IPS-11a (cell line): ENCODE results near the gene TRIP12.
"Not testable (repeated sequence)": the region's sequence is repeated elsewhere in the genome, so short reads cannot be mapped to it uniquely, and the experiment has no call there.

Experiments used
- H3K4me3 ChIP-seq: one replicate; pipeline ENCODE4 v1.5.1; 2013; ENCODE audit warnings: low read depth, low read length, control low read depth

TRIP12 gene

GRCh38 chr2:229779650-229780049 lies 142.2 kb downstream of the TRIP12 start:
- H3K4me3 ChIP-seq: no peak overlapping the region

- no peak overlapping the region for H3K4me3 ChIP-seq
Measured at GRCh38 chr2:229777716-229778115, 144.1 kb downstream of the TRIP12 start.

GRCh38 chr2:229775614-229776313 lies 146.0 kb downstream of the TRIP12 start:
- H3K4me3 ChIP-seq: no peak overlapping the region

- H3K4me3 ChIP-seq: no peak overlapping the region
Measured at GRCh38 chr2:229774237-229774636, 147.6 kb downstream of the TRIP12 start.

GRCh38 chr2:229768235-229768634 lies 153.6 kb downstream of the TRIP12 start:
- H3K4me3 ChIP-seq: no peak overlapping the region

GRCh38 chr2:229765721-229766120 lies 156.1 kb downstream of the TRIP12 start:
- H3K4me3 ChIP-seq: no peak overlapping the region

- no peak overlapping the region for H3K4me3 ChIP-seq
Measured at GRCh38 chr2:229761663-229762062, 160.1 kb downstream of the TRIP12 start.

GRCh38 chr2:229757462-229757861 lies 164.3 kb downstream of the TRIP12 start:
- not testable (repeated sequence) for H3K4me3 ChIP-seq

- no peak overlapping the region for H3K4me3 ChIP-seq
Measured at GRCh38 chr2:229752970-229753729, 168.7 kb downstream of the TRIP12 start.

- H3K4me3 ChIP-seq: no peak overlapping the region
Measured at GRCh38 chr2:229749779-229750178, 172.0 kb downstream of the TRIP12 start.

GRCh38 chr2:229748950-229749349 lies 172.9 kb downstream of the TRIP12 start:
- H3K4me3 ChIP-seq: no peak overlapping the region

GRCh38 chr2:229742691-229743090 lies 179.1 kb downstream of the TRIP12 start:
- not testable (repeated sequence) for H3K4me3 ChIP-seq

GRCh38 chr2:229740279-229740678 lies 181.5 kb downstream of the TRIP12 start:
- H3K4me3 ChIP-seq: no peak overlapping the region

GRCh38 chr2:229738024-229738625 lies 183.7 kb downstream of the TRIP12 start:
- no peak overlapping the region for H3K4me3 ChIP-seq

- no peak overlapping the region for H3K4me3 ChIP-seq
Measured at GRCh38 chr2:229734410-229734809, 187.4 kb downstream of the TRIP12 start.

- H3K4me3 ChIP-seq: no peak overlapping the region
Measured at GRCh38 chr2:229733611-229734245, 188.1 kb downstream of the TRIP12 start.

- H3K4me3 ChIP-seq: no peak overlapping the region
Measured at GRCh38 chr2:229732897-229733296, 188.9 kb downstream of the TRIP12 start.

- no peak overlapping the region for H3K4me3 ChIP-seq
Measured at GRCh38 chr2:229731916-229732315, 189.9 kb downstream of the TRIP12 start.

GRCh38 chr2:229731363-229731762 lies 190.4 kb downstream of the TRIP12 start:
- no peak overlapping the region for H3K4me3 ChIP-seq

- no peak overlapping the region for H3K4me3 ChIP-seq
Measured at GRCh38 chr2:229728370-229728769, 193.4 kb downstream of the TRIP12 start.

GRCh38 chr2:229726643-229727042 lies 195.2 kb downstream of the TRIP12 start:
- no peak overlapping the region for H3K4me3 ChIP-seq
